CD14-positive monocyte (primary cell): ENCODE data around the gene BEST4. TPM values are rescaled to one million over a fixed set of nuclear protein-coding genes. Genes with fewer than 3 reads are reported as not detected.

Source experiments
- DNase-seq, 3 donors: peaks; one replicate each; pipeline ENCODE4 v3.0.0-alpha.2; 2011 to 2022
- H2AFZ ChIP-seq: 2 replicates; pipeline ENCODE4 v1.6.0; 2012; ENCODE audit warnings: mild to moderate bottlenecking, low read depth, low read length, inconsistent platforms; ENCODE audit not compliant: insufficient read depth, poor library complexity, severe bottlenecking
- H3K27ac ChIP-seq, 2 donors: 1 replicate in 1 of 2; 2 replicates in 1 of 2; pipeline ENCODE4 v1.5.1; 2012 to 2013; ENCODE audit warnings: low read length in 2 of 2, control low read depth in 1 of 2, inconsistent platforms in 1 of 2, low read depth in 1 of 2, mild to moderate bottlenecking in 1 of 2
- H3K27me3 ChIP-seq, 2 donors: one replicate each; pipeline versions ENCODE4 v1.6.0 to v1.6.1; 2011 to 2013; ENCODE audit warnings: low read length in 2 of 2; ENCODE audit not compliant: control insufficient read depth in 2 of 2, insufficient read depth in 2 of 2
- H3K36me3 ChIP-seq, 2 donors: replicated peaks in 1 of 2; 1 replicate in 1 of 2; 2 replicates in 1 of 2; pipeline versions ENCODE4 v1.5.1 to v1.6.1; 2012 to 2013; ENCODE audit warnings: low read length in 2 of 2, control low read depth in 1 of 2, inconsistent platforms in 1 of 2, mild to moderate bottlenecking in 1 of 2; ENCODE audit not compliant: insufficient read depth in 2 of 2, control insufficient read depth in 1 of 2
- H3K4me1 ChIP-seq, 2 donors: 1 replicate in 1 of 2; 2 replicates in 1 of 2; pipeline versions ENCODE4 v1.5.1 to v1.6.1; 2012 to 2013; ENCODE audit warnings: low read length in 2 of 2, control low read depth in 1 of 2, inconsistent platforms in 1 of 2, mild to moderate bottlenecking in 1 of 2, moderate library complexity in 1 of 2; ENCODE audit not compliant: insufficient read depth in 2 of 2, control insufficient read depth in 1 of 2
- H3K4me2 ChIP-seq: replicated peaks from 2 replicates; pipeline ENCODE3; 2012; ENCODE audit warnings: low read length, moderate library complexity, mild to moderate bottlenecking; ENCODE audit not compliant: poor library complexity, severe bottlenecking; ENCODE audit errors: extremely low read depth
- H3K4me3 ChIP-seq, 3 experiments: fragments of 200-600 bp in 1 of 3; sonication (generic) in 1 of 3; replicated peaks in 1 of 3; 1 replicate in 2 of 3; 2 replicates in 1 of 3; pipeline ENCODE4 v1.5.1; 2011 to 2013; ENCODE audit warnings: low read length in 3 of 3, mild to moderate bottlenecking in 3 of 3, control low read depth in 2 of 3, low read depth in 2 of 3, inconsistent platforms in 1 of 3, moderate library complexity in 1 of 3
- H3K79me2 ChIP-seq: 2 replicates; pipeline ENCODE4 v1.6.0; 2012; ENCODE audit warnings: mild to moderate bottlenecking, control low read depth, inconsistent platforms, low read length, moderate library complexity; ENCODE audit not compliant: insufficient read depth
- H3K9ac ChIP-seq: 2 replicates; pipeline ENCODE4 v1.6.0; 2017; ENCODE audit warnings: low read length, mild to moderate bottlenecking; ENCODE audit not compliant: insufficient read depth, poor library complexity, severe bottlenecking
- H3K9me3 ChIP-seq, 2 donors: replicated peaks in 1 of 2; 1 replicate in 1 of 2; 2 replicates in 1 of 2; pipeline versions ENCODE4 v1.5.1 to v1.6.1; 2012 to 2013; ENCODE audit warnings: low read length in 2 of 2, control low read depth in 1 of 2; ENCODE audit not compliant: control insufficient read depth in 1 of 2, insufficient read depth in 1 of 2
- H4K20me1 ChIP-seq: 2 replicates; pipeline ENCODE4 v1.6.0; 2012; ENCODE audit warnings: mild to moderate bottlenecking, low read length, control low read depth, moderate library complexity; ENCODE audit not compliant: insufficient read depth
- H3K27ac Mint-ChIP-seq, 7 donors: one replicate each; pipeline ENCODE4 v1.8.0; 2020; ENCODE audit warnings: mild to moderate bottlenecking in 7 of 7, mixed read lengths in 7 of 7, moderate library complexity in 6 of 7, inconsistent platforms in 2 of 7
- H3K27me3 Mint-ChIP-seq, 3 donors: one replicate each; pipeline ENCODE4 v1.8.0; 2021 to 2022; ENCODE audit warnings: low read depth in 3 of 3, mild to moderate bottlenecking in 3 of 3, mixed read lengths in 3 of 3, moderate library complexity in 3 of 3, inconsistent platforms in 1 of 3
- H3K36me3 Mint-ChIP-seq, 2 donors: one replicate each; pipeline ENCODE4 v1.8.0; 2020; ENCODE audit warnings: mixed read lengths in 2 of 2, inconsistent platforms in 1 of 2, mild to moderate bottlenecking in 1 of 2
- H3K4me1 Mint-ChIP-seq: one replicate; pipeline ENCODE4 v1.8.0; 2020; ENCODE audit warnings: mild to moderate bottlenecking, mixed read lengths
- H3K4me3 Mint-ChIP-seq, 2 donors: one replicate each; pipeline ENCODE4 v1.8.0; 2020; ENCODE audit warnings: mild to moderate bottlenecking in 2 of 2, mixed read lengths in 2 of 2, moderate library complexity in 1 of 2
- H3K9me3 Mint-ChIP-seq, 7 donors: one replicate each; pipeline ENCODE4 v1.8.0; 2020 to 2022; ENCODE audit warnings: mixed read lengths in 7 of 7, mild to moderate bottlenecking in 6 of 7, moderate library complexity in 6 of 7, inconsistent platforms in 2 of 7
- CTCF ChIP-seq: fragments of 200-600 bp; IDR thresholded peaks from one replicate; pipeline ENCODE4 v1.8.0; 2022; ENCODE audit warnings: antibody characterized with exemption, mild to moderate bottlenecking
- WGBS: methylation state at CpG from one replicate; pipeline ENCODE4 v1.1.5; 2013; ENCODE audit warnings: missing lambda C conversion rate; ENCODE audit not compliant: insufficient coverage; 5-methylcytosine and 5-hydroxymethylcytosine counted together
- intact Hi-C, 2 donors: fragments of 100-400 bp; cut with micrococcal nuclease; formaldehyde crosslinking; loops; one replicate each; pipeline versions ENCODE4 v1.15.0 to v1.15.1; 2023
- polyA plus RNA-seq, 3 donors: library from polyadenylated mRNA; depleted of rRNA in 1 of 3; unstranded in 2 of 3; stranded (reverse) in 1 of 3; fragments of 300-500 nt in 2 of 3; fragments of >200 nt in 1 of 3; fragmentation: Illumina TruSeq in 2 of 3; gene quantifications; 1 replicate in 2 of 3; 2 replicates in 1 of 3; pipeline ENCODE4 v1.2.3, GENCODE V29; 2012 to 2021

The BEST4 gene
- polyA plus RNA-seq, 3 donors = 0.19 TPM; not detected in 2

DNA sequence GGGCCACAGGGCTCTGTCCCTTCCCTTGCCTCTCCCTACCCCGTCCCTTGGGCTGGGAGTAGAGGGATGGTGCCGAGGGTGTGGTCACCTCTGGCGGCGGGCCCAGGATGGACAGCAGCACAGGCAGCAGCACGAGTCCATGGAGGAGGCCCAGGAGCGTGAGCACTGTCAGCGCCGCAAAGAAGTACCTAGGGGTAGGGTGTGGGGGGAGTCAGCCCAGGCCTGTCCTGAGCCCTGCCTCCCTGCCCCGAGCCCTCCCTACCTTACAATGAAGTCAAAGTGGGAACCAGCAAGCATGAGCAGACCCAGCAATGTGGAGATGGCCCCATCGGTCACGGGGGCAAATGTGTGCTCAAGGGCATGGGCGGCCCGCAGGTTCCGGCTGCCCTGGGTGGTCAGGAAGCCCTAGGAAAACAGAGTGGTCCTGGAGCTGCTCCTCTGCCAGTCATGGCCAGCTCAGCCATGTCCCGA lies 35.0 kb upstream of the BEST4 start:
- Histone ChIP-seq H3K79me2 (no peaks in the 10 kb centered on the region), H3K36me3 (no peaks in the 10 kb centered on the region), H4K20me1 (no peaks in the 10 kb centered on the region), H3K9ac (no peak overlapping the region), H3K27ac (no peak overlapping the region), H3K4me1 (peaks cover 41 to 47% of the 10 kb centered on the region in 2 donors), H3K9me3 (no peaks in the 10 kb centered on the region), H2AFZ (no peak overlapping the region), H3K4me2 (no peak overlapping the region), H3K4me3 (no peak overlapping the region), H3K27me3 (no peaks in the 10 kb centered on the region)
- WGBS = over 99% methylated on average over 8 of the region's 15 CpGs
- peaks cover 41% of the 10 kb centered on the region for H3K4me1 Mint-ChIP-seq
- H3K4me3 Mint-ChIP-seq = no peak overlapping the region
- intact Hi-C loops = loop anchor here in 1 of 2 donors (5.0 kb wide), 1 partner anchor 91 kb away; the partner anchor contains the start of gene RNU5D-1
- peak in 1 of 3 donors; percentile 7 for DNase-seq
- H3K9me3 Mint-ChIP-seq = peaks cover 0 to 3% (median 0%) of the 10 kb centered on the region in 7 donors
- no peaks in the 10 kb centered on the region for H3K36me3 Mint-ChIP-seq
- peaks cover 0 to 2% (median 0%) of the 10 kb centered on the region in 3 donors for H3K27me3 Mint-ChIP-seq
- TF ChIP-seq CTCF = no peak
- peak overlapping the region in 1 of 7 donors; percentile 13 for H3K27ac Mint-ChIP-seq

- peaks cover 0 to 3% (median 0%) of the 10 kb centered on the region in 7 donors for H3K9me3 Mint-ChIP-seq
- no peaks in the 10 kb centered on the region for H3K9me3 ChIP-seq
- WGBS = 94% methylated on average over 3 of the region's 6 CpGs
These were observed 34.2 kb upstream of the BEST4 start for GRCh38 chr1:44822131-44822701.

More at GRCh38 chr1:44822131-44822701, 34.2 kb upstream of the BEST4 start:
- Histone ChIP-seq H4K20me1 (no peaks in the 10 kb centered on the region), H3K4me2 (no peak overlapping the region), H3K4me1 (peaks cover 43 to 48% of the 10 kb centered on the region in 2 donors), H3K4me3 (no peak overlapping the region), H3K27me3 (no peaks in the 10 kb centered on the region), H3K79me2 (no peaks in the 10 kb centered on the region), H3K27ac (no peak overlapping the region), H3K9ac (no peak overlapping the region), H2AFZ (no peak overlapping the region), H3K36me3 (no peaks in the 10 kb centered on the region)
- Mint-ChIP-seq H3K4me3 (no peak overlapping the region), H3K27ac (no peak overlapping the region), H3K4me1 (peaks cover 48% of the 10 kb centered on the region), H3K27me3 (peaks cover 0 to 1% (median 0%) of the 10 kb centered on the region in 3 donors), H3K36me3 (no peaks in the 10 kb centered on the region)
- intact Hi-C loops = loop anchor here in 1 of 2 donors (5.0 kb wide), 1 partner anchor 90 kb away; the partner anchor contains the start of gene RNU5D-1
- peak in 1 of 3 donors; percentile 12 for DNase-seq
- no peak for TF ChIP-seq CTCF
